Measurements from ENCODE around the gene S100A2.
"Not testable (repeated sequence)": the region's sequence is repeated elsewhere in the genome, so short reads cannot be mapped to it uniquely, and the experiment has no call there.

S100A2 gene

GRCh38 chr1:153562021-153562420 is 3.6 kb downstream of the S100A2 start:
- DNase-seq = not testable (repeated sequence)

- DNase-seq = no peak
These were observed 4.1 kb downstream of the S100A2 start for GRCh38 chr1:153561466-153561985.

DNA sequence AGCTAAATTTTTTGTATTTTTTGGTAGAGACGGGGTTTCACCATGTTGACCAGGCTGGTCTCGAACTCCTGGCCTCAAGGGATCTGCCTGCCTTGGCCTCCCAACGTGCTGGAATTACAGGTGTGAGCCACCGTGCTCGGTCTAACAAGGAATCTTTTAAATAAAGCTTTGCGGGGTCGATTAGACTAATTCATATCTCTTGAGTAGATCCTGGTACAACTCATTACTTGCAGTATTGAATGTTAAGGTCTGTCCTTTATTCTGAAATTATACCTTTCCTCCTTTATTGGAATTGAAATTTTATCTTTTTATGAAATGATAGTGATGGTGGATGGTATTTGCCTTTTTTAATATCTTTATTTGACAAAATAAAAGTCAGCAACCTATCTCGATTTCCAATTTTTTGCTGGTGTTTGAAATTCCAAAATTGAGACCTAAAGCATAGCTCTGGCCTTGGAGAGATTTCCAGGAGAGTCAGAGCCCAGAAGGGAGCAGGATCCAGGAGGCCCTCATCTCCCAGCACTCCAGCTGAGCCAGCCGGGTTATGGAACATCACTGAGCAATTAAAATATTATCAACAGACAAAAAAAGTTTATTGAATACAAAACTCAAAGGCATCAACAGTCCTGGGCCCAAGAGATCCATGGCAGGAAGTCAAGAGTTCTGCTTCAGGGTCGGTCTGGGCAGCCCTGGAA is 4.7 kb downstream of the S100A2 start:
- no peak for DNase-seq

DNA sequence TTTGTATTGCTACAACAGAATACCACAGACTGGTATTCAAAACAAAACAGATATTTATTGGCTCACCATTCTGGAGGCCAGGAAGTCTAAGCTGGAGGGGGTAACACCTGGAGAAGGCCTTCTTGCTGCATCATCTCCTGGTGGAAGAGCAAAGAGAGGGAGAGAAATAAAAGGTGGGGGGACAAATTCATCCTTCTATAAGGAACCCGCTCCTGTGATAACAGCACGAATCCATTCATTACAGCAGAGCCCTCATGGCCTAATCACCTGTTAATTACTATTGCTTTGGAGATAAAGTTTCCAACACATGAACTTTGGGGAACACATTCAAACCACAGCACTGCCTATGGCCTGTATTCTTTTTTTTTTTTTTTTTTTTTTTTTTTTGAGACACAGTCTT is 5.4 kb downstream of the S100A2 start:
- no peak for DNase-seq

DNA sequence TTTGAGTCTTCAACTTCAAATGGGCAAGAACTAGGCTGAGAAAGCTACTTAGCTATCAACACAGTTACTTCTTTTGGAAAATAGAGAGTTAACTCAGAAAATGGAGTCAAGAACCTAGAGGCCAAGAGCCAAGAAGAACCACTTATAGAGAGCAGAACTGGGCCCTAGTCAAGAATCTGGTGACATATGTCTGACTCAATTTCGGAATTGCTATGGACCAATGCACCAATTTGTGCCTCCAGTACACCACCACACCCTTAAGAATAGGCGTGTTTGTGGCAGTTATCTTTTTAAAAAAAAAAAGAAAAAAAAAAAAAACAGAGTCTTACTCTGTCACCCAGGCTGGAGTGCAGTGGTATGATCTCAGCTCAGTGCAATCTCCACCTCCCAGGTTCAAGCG is 7.8 kb downstream of the S100A2 start:
- no peak for DNase-seq

- no peak for DNase-seq
These were observed 9.3 kb downstream of the S100A2 start for GRCh38 chr1:153556348-153556747.

DNA sequence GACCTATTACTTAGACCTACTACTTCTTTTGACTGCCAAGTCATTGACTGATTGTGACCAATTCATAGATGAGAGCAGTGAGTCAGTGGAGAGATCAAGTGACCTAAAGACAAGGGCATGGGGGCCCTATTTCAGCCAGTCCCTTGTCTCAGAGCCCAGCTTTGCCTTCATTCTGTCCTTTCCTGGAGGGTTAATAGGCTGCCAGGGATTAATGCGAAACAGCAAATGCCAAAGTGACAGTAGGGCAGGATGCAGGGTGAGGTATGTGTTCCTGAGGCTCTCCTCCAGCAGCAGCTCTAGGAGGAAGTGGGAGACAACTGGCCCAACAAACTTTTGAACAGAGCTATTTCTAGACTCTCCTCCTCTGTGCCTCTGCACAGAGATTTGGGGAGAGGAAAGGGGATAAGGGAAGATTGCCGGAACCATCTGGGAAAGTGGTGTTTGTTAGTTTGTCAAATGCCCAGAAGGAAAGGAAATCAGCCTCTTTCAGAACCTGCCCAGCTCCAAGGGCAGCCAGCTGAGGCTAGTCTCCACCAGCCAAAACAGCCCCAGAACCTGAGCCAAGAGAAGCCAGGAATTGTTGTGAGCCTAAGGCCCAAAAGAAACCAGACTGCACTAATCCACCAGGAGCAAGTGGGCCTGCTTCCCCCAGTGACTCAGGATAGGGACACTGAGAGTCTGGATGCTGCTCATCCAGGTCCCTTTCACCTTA is 11.7 kb downstream of the S100A2 start:
- no peak for DNase-seq

DNA sequence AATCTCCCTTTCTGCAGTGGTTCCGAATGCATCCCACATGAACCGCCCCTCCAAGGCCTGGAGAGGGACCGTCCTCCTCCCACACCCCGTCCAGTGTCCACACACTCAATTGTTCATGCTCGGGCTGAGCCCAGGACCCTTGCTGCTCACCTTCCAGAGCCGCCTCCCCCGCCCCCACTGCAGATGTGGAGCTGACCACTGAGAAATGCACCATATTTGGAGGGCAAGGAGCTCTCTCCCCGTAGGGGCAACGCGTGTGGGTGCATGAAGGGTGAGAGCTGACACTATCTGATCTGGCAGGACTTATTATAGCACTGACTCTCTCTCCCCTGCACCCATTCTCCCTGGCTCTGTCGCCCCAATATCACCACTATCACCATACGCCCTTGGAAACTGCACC is 12.5 kb downstream of the S100A2 start:
- no peak for DNase-seq

DNA sequence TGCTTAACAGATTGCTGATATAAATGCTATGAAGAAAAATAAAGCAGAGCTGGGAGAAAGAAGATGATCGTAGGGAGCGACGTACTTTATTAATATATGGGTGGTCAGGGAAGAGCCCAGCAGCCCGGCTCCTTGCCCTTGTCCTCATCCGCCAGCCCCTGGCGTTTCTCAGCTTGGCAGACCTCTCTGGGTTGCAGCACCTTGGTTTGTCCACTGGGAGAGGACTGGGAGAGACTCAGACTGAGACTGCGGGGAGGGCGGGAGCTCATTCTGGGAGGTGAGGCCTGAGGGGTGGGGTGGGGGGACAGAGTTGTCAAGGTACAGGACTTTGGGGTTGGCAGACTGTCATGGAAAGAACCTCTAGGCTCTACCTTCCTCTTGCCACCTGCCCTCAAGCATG is 13.3 kb downstream of the S100A2 start:
- no peak for DNase-seq

- DNase-seq = peak; percentile 65 to 68
These were observed 14.7 kb downstream of the S100A2 start for GRCh38 chr1:153550827-153551500.

- no peak for DNase-seq
These were observed 15.3 kb downstream of the S100A2 start for GRCh38 chr1:153550398-153550758.

GRCh38 chr1:153549741-153550397 is 15.8 kb downstream of the S100A2 start:
- DNase-seq = no peak

GRCh38 chr1:153548722-153549688 is 16.6 kb downstream of the S100A2 start, which contains the start of gene S100A3:
S100A3 (minus strand) TSS chr1:153549258; CDS start chr1:153548485, 773 bp downstream.
- DNase-seq = peak; percentile 40 to 70

GRCh38 chr1:153547560-153548551 is 17.8 kb downstream of the S100A2 start:
- peak in 1 of 2 donors; percentile 30 for DNase-seq

- no peak for DNase-seq
These were observed 18.7 kb downstream of the S100A2 start for GRCh38 chr1:153546796-153547559.

DNA sequence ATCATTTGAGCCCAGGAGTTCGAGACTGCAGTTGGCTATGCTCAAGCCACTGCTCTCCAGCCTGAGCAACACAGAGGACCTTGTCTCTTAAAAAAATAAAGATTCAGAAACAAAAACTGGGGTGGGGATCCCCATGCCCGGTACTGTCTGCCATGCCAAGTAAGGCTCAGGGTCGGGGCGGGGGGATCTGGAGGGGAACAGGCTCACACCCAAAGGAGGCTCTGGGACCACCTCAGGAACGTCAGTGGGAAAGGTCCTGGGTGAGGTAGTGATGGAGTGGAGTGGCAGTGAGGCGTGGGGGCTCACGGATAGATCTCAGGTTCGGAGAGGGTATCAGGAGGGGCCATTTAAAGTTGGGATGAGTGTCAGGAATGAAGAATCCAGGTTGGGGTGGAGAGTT is 19.3 kb downstream of the S100A2 start:
- no peak for DNase-seq

DNA sequence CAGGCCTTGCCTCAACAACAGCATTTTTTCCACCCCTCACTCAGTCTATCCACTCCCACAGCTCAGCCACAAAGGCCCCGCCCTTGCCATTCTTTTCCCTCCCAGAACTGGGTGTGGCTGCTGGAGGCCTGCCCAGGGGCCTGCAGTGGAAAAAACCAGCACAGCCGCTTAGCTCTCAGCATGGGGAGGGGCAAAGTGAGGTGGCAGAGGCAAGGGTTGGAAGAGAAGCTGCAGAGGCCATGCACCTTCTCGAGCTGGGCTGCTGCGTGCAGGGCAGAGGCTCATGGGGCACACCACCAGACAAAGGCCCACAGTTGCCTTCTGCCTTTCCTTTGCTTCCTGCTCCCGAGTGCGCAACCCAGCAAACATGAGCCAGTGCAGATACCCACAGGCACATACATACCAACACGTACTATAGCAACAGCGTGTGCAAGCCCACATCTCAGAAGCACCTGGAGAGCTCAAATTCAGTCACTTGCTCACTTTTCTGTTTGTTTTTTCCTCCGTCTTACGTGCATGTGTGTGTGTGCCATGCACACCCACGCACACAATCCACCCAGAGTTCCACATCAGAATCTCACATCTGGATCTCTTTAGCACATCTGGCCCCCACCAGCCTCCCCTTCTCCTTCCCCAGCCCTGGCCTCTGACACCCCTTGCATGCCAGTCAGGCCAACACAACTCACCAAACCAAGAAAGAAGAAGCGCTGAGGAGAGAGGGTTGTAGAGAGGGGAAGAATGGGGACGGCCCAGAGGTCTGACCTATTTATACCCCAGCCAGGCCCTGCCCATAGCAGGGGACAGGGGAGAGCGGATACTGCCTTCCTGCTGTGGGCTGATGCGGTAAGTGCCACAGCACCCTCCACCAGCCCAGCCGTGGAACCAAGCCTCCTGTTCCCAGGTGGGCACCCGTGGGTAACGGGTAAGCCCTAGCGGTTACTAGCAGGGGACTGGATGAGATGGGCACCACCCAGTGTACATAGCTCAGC is 20.3 kb downstream of the S100A2 start, which contains the start of gene S100A4:
TSS of gene S100A4 (minus strand) at position 740 of the 989 bp plus-strand sequence. CDS start 1,012 bp downstream, outside the sequence.
- peak; percentile 83 to 85 for DNase-seq

DNA sequence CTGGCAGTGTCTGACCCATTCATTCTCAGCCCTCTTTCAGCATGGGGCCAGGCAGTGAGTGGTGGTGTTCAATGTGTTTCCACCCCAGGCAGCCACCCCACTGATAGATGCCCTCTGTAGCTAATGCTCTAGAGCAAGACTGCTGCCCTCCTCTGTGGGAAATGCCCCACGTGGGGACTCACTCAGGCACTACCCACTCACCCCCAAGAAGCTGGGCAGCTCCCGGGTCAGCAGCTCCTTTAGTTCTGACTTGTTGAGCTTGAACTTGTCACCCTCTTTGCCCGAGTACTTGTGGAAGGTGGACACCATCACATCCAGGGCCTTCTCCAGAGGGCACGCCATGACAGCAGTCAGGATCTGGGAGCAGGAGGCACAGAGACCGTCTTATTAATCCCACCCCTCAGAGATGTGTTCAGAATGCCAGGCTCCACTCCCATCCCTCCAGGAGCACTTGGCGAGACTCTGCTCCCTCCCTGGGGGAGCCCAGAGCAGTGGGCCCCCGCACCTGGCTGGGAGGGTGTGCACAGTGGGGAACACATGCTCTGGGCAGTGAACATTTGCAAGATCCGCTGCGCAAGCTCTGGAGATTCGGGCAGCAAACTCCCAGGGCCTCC is 21.1 kb downstream of the S100A2 start:
- DNase-seq = peak in 1 of 2 donors; percentile 41
